Middle frontal gyrus (tissue), 1 donor: ENCODE results near the gene RTP1.
"Not testable (repeated sequence)": the region's sequence is repeated elsewhere in the genome, so short reads cannot be mapped to it uniquely, and the experiment has no call there.

Experiments
- DNase-seq: peaks from one replicate; pipeline ENCODE4 v3.0.0-alpha.2; 2015; ENCODE audit warnings: low spot score; ENCODE audit errors: extremely low spot score

RTP1 gene, protein sequence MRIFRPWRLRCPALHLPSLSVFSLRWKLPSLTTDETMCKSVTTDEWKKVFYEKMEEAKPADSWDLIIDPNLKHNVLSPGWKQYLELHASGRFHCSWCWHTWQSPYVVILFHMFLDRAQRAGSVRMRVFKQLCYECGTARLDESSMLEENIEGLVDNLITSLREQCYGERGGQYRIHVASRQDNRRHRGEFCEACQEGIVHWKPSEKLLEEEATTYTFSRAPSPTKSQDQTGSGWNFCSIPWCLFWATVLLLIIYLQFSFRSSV

DNA sequence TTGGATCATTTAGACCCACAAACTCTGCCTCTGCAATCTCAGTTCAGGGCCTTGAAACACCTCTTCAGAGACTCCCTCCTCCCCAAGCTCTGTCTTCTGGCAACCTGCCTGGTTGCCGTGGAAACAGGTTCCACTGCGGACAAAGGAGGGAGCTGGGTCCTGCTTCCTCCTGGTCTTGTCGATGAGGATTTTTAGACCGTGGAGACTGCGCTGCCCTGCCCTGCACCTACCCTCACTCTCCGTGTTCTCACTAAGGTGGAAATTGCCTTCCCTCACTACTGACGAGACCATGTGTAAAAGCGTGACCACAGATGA is at the start of gene RTP1:
Gene RTP1, plus strand, starts transcription at position 152 of the 315 bp plus-strand sequence. Its CDS starts 30 bp downstream, at position 182.
- DNase-seq = no peak

DNA sequence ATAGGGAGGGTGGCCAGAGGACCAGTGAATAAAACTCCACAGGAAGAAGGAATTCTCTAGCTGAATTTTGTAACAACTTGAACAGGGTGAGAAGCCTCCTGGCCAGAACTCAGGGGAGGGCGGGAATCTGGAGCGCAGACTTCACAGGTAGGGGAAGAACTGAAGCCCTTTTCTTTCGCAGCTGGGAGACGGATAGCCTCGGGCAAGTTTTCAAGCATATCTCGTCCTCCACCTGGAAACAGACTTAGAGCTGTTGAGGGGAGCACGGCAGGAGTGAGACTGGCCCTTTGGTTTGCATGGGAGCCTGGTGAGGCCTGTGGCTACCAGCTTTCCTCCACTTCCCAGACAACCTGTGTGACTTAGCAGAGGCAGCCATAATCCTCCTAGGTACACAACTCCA is 47.1 kb upstream of the RTP1 start:
- DNase-seq = no peak

DNA sequence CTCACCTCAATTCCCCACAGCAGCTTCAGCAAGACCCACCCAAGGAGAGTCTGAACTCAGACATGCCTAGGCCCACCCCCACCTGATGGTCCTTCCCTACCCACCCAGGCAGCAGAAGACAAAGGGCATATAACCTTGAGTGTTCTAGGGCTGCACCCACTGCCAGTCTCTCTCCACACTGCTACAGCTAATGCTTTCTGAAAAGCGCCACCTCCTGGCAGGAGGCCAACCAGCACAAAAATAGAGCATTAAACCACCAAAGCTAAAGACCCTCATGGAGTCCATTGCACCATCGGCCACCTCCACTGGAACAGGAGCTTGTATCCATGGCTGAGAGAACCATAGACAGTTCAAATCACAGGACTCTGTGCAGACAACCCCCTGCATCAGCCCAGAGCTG is 46.7 kb upstream of the RTP1 start:
- DNase-seq = no peak

DNA sequence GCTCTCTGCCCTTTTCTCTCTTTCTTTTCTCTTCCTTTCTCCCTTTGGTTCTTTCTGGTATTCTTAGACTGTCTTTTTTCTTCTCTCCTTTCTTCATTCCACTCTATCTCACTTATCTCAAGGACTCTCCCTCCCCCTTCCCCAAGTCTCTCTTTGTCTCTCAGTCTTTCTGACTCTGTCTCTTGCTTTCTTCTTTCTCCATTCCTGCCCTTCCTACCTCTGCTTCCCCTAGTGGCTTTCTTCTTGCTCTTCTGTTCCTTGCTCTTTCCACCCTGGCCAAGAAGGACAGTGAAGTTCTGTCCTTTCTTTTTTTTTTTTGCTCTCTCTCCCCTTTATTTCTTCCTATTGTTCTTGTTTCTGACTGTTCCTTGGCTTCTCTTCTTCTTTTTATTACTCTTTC is 35.7 kb upstream of the RTP1 start:
- DNase-seq = no peak

DNA sequence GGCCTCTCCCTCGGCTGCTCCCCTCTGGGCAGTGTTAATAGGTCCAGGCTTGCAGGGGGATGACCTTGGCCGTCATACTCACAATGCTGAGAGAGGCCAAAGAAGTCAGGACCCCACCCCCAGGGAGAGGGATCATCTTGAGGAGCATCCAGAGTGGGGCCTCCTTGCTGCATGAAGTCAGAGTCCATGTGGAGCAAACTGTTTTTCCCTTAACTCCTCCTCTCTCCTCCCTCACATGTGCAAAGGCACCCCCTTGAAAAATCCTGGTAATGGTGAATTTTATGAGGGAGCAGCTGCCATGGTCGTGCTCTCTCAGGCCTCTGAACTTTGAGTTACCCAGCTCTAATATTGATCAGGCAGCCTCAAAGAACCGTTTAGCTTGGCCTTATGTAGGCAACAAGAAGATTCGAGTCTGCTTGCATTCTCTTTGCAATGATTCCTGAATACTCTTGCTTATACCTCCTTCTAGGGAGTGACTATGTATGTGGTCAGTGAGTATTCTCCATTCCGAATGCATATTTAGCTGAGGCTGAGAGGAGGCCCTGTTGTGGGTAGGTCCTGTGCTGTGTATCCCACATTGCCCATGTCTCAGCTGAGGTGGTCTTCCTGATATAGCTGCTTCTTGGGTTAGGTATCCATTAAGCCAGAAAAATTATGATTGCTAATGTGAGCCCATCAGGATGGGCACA is 34.9 kb upstream of the RTP1 start:
- DNase-seq = no peak

DNA sequence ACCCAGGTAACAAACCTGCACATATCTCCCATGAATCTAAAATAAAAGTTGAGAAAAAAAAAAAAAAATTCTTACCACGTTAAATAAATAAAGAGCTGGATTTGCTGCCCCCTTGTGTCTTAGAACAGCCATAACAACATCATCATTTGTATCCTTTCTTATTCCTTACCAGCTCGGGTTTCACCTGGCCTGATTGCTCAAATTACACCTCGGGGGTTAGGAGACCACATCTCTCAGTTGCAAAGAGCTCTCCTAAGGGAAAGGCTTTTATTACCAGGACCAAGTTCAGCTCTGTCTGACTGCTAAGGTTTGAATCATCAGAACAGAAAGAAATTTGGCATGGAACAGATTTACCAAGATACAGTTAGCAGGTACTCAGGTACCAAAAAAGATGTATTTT is 32.1 kb upstream of the RTP1 start:
- DNase-seq = peak; percentile 37

DNA sequence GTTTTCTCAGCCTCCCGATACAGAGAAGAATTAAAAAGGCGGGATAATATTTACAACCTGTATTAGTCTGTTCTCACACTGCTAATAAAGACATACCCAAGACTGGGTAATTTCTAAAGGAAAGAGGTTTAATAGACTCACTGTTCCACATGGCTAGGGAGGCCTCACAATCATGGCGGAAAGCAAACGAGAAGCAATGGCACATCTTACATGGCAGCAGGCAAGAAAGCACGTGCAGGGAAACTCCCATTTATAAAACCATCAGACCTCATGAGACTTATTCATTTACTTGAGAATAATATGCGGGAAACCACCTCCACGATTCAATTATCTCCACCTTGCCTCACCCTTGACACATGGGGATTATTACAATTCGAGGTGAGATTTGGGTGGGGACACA is 30.5 kb upstream of the RTP1 start:
- no peak for DNase-seq

DNA sequence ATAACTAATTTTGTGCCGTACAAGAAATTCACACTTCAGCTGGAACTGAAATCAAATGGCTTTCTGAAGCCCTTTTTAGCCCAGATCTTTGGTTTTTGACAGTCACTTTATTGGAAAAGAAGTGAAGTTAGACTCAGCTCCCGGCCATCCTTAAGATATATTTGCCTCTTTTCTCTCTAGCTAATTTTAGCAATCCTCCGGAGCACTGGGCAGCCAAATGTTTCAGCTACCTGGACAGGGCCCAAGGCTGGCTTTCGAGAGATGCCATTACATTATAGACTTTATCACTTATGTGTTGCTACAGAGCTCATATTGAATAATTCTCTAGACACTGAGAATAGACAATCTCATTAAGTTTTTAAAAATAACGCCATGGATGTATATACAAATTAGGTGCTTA is 29.5 kb upstream of the RTP1 start:
- DNase-seq = peak; percentile 6

DNA sequence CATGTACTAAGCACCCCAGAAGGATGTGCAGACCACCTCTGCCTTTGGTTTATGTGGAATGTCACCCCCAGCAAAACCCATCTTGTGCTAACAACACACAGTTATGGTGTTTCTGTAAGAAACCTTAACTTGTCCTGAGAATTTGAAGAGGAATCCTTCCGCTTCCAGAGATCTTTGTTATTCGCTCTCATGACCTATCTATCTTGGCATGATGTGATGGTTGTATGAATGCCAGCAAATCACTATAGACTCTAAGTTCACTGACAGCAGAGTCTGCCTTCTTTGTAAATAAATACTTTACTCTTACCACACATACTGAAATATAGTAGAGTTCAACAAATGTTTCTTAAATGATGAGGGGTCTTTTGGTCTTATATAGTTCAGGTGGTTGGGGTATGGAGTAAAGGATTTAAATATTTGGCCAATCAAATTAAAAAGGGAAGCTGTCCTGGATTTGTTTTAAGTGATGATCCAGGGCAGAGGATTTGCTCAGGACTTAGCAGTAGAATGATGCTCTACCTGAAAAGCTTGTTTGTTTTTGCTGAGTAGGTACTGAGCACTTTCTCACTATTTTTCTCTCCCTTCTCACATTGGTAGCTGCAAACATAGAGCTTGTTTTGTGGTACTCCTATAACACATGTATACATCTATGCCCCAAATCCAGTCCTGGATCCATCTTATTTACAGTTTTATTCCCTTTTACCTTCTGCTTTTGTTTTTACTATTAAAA is 27.9 kb upstream of the RTP1 start:
- DNase-seq = no peak

DNA sequence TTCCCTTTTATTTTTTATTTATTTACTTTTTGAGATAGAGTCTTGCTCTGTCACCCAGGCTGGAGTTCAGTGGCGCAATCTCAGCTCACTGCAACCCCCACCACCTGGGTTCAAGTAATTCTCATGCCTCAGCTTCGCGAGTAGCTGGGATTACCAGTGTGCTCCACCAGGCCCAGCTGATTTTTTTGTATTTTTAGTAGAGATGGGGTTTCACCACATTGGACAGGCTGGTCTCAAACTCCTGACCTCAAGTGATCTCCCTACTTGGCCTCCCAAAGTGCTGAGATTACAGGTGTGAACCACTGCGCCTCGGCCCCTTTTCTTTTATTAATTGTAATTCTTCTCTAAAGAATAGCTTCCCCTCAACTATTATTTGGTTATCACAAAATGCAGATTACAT is 26.4 kb upstream of the RTP1 start:
- not testable (repeated sequence) for DNase-seq

DNA sequence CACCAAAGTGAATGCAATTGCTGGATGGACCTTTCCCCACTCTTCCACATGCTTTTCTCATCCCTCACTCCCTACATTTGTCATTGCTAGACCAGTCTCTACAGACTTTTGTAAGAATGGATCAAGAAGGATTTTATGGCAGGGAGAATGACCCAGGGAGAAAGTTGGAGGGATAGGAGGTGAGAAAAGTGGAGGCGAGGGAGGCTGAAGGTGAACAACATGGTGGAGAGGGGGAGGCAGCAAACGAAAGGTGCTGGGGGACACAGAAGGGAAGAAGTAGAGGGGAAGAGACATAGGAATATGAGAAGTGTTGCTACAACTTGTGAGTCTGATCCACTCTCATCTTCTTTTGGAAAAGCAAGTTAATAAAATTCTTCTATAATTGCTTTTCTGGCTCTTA is 24.4 kb upstream of the RTP1 start:
- no peak for DNase-seq

DNA sequence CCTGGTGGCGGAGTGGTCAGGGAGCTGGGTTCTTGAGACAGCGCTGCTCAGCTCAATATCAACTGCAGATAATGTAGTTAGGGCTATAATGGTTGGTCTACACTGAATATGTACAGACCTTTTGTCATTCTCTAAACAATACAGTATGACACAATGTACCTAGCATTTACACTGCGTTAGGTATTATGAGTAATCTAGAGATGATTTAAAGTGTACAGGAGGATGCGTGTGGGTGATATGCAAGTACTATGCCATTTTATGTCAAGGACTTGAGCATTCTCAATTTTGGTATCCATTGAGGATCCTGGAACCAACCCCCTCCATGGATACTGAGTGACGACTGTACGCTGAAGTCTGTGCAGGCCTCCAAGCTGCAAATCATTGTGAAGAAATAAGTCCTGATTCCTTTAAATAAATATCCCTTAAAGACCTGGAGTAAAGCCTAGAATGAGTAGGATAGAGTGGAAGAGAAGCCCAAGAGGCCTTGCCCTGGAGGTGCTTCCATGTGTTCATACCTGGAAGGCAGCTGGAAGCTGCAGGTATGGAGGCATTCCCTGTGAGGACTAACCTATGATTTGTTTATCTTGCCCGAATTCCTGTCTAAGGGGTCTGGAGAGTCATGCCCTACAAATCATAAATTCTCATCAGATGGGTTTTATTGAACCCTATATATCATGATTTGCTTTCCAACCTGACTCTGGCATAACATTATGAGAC is 15.7 kb upstream of the RTP1 start:
- DNase-seq = no peak

DNA sequence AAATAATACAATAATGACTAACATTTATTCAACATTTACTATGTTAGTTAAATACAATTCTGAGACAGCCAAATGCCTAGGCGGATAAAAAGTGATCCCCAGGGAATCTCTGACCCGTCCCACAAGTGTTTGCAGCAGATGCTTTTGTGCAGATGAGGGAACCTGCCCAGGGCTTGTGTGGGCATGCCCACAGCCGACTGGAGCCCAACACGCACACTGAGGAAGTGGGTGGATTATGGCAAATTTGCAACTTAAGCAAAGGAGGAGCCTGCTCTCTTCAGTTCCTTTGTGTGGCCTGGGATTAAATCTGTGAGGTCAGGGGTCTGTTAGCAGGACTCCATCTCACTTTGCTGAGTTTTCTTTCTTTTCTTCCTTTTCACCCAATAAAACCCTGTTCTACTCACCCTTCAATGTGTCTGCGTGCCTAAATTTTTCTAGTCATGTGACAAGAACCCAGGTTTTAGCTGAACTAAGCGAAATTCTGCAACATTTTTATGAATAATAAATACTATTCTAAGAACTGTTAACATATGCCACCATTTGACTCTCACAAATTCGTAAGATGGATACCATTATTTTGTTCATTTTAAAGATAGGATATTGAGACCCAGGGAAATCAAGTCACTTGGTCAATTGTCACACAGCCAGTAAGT is 13.9 kb upstream of the RTP1 start:
- no peak for DNase-seq

DNA sequence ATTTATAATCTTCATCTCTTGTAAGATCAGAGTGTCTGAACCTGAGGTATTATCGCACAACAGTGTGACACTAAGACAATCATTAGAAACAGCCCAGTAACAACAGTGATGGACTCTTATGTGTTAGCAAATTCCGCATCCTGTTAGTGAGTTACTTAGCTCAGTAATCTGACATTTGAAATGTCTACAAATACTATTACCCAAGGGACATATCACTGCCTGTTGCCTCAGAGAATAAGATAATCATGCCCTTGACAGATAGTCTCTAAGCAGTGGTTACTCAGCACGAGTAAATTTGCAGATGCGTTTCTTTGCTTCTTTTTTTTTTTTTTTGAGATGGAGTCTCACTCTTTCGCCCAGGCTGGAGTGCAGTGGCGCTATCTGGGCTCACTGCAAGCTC is 13.4 kb upstream of the RTP1 start:
- DNase-seq = no peak

DNA sequence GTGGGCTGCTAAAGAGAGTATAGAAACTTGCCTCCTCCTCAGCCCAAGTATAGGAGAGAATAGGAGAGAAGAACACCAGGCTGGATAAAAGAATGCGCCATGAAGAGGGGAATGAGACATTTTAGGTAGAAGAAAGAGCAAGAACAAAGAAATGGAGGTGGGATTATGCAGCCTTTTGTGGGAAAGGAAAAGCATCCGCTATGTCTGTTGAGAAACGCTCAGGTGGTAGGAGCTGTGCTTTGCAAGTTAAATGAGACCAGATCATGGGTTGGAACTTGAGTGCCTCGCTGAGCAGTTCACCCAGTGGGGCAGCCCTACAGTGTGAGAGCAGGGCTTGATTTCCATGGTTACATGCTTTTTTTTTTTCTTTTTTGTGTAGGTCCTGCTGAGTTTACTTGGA is 11.5 kb upstream of the RTP1 start:
- no peak for DNase-seq

DNA sequence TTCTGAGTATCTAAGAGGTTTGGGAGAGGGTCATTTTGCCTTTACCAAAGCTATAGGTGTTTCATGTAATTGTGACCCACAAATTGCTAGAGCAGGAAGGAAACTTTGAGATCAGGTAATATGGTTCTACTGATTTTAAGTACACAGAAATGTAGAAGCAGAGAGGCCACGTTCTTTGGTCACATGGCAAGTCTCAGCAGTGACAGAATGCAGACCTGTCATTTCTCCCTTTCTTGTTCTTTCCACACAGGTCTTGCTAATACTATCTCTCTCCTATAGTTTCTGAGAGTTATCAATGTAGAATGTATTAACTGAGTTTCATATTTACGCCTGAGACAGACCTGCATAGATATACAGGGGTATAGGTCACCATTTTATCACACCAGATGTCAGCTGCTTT is 10.9 kb upstream of the RTP1 start:
- no peak for DNase-seq

DNA sequence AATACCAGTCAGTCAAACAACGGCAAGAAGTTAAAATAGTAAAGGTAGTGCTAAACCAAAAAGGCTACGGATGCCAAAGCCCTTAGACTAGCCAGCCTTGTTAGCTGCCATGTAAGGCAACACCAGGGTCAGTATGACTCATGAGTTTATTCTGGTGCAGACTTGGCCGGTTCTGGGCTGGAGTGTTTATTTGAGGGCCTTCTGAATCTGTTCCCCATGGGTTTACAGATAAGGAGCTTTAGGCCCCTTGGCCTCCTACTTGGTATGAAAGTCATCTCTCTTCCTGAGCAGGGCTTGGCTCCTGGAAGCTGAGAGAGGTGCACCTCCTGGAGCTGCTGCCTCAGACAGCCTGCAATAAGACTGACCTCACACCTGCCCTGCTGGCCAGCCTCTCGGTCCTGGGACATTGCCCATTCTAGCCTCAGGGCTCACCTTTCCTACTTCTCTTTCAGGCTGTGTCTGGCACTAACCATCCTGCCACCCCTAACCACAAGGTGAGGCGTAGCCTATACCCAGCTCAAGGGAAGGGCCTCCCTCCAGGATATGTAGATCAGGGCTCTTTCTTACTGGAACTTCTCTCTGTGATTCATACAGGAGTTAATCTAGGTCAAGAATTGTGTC is 10.4 kb upstream of the RTP1 start:
- no peak for DNase-seq

DNA sequence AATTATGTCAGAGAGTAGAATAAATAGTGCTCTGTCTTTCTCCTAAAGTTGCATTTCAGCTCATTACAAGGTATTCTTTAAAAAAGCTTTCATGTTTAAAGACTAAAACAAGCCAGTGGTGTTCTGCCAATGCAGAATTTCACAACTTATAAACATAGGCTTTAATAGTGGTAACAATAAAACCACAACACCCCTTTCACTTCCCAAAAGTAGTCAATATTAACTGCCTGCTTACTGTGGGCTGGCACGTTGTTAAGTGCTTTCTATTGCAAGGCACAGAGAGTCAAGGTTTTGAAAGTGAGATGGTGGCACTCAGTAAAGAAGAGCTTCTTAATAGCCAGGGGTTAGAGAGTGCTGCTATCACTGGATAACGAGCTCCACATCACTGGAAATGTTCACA is 8.4 kb upstream of the RTP1 start:
- DNase-seq = no peak

DNA sequence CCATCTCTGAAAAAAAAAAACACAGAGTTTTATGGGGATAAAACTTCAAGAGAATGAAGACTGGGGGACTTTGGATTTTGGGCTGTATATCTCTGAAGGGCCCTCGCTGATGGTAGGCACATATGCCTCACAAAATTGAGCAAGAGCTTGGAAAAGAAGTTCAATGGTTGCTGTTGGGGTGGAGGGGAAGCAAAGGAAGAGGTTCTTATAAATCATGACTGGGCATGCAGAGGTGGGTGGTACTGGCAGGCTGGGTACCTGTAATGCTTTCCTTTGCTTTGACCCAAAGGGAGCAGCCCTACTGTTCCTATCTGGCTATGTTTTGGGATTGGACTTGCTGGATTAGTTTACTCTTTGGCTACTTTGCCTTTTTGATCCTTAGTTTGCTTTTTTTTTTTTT is 6.0 kb upstream of the RTP1 start:
- no peak for DNase-seq

DNA sequence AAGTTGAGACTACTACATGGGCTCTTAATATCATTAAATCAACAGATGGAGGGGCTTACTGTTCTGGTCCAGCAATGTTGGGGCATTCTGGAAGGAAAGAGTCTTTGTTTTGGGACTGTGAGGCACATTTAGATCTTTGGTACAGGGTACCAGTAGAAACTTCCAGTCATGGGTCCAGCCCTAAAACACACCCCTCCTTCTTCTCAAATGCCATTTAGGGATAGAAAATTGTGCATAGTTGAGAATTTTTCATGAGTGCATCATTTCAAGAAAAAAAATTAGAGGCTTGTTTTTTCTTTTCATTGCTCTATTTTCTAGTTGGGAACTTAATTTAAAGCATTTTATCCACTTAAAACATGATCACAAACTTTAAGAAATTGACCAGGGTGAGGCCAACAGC is 4.1 kb upstream of the RTP1 start:
- DNase-seq = no peak
